Stimulated activated CD8-positive, alpha-beta memory T cell treated with anti-CD3 and anti-CD28 coated beads, Interleukin-15, amount 100 ng/mL, for 24 hours (primary cell): ENCODE results near the gene DTNB.
"Not testable (repeated sequence)": the region's sequence is repeated elsewhere in the genome, so short reads cannot be mapped to it uniquely, and the experiment has no call there.

Experiments
- DNase-seq: peaks from one replicate; pipeline ENCODE4 v3.0.0-alpha.2; 2020; ENCODE audit warnings: low read depth

Gene DTNB

DNA sequence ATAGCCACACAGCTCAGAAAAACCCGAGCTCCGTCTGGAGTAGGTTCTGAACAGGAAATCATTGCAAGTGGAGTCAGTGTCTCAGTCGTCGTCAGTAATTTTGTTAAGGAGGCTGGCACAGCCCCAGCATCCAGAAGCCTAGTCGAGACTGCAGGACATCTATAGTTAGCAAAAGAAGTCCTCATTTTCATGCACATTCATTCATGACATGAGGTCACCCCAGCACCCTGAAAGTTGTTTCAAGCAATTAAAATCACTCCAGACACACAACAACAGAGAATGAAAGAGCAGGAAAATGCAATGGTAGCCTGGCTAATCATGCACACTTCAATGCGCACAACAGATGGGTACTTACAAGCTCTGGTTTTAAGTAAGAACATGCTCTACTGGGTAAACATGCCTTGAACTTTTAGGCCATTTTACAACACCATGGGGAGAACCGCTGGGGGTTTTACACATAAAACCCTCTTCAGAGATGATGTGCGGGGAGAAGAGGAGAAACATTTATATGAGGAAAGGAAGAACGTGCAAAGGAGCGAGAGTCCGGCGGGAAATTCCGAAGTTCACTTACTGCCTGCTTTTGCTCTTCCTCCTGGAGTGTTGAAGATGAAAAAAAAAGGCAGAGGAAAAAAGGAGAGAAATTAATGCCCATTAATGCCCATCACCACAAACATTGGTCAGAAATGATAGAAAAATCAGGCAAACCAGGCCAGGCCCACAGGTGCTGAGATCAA, 254.3 kb downstream of the DTNB start:
- no peak for DNase-seq

DNA sequence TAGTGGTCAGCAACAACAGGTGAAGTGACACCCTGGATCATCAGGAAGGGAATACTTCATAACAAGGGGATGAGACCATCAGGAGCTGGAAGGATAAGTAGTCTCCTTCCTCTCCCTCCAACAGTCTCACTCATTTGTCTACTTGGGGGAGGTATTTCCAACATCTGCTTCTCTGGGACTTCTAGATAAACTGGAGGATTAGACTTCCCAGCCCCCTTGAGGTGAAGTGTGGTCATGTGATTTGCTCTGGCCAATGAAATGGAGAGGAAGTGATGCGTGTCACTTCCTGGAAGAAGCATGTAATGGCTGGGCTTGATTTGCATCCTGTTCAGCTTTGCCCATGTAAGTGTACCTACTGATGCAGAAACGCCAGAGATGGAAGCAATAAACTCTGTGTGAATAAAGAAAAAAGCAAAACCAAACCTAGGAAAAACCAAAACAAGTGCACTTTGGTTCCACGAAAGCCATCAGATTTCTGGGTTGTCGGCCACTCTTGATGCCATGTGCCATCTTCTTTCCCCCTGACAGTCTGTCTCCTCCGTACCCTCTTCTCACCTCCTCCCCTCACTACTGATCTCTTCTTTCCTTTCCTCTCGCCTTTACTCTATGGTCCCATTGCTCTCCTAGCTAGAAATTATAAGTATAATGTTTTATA, 255.5 kb downstream of the DTNB start:
- DNase-seq = no peak

DNA sequence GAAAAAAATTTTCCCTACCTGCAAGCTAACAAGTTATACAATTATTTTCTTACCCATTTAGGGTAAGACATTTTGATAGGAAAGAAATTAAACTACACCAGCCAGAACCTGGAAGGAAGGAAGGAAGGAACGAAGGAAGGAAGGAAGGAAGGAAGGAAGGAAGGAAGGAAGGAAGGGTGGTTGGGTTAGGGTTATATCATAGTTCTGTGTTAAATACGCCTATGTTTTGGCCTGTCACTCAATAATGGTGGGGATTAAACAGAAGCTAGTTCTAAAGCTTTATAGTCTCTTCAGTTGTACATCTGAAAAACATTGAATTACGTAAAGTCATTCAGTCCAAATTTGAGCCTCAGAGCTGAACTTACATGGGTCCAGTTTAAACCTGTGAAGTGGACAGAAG, 256.7 kb downstream of the DTNB start:
- DNase-seq = no peak

DNA sequence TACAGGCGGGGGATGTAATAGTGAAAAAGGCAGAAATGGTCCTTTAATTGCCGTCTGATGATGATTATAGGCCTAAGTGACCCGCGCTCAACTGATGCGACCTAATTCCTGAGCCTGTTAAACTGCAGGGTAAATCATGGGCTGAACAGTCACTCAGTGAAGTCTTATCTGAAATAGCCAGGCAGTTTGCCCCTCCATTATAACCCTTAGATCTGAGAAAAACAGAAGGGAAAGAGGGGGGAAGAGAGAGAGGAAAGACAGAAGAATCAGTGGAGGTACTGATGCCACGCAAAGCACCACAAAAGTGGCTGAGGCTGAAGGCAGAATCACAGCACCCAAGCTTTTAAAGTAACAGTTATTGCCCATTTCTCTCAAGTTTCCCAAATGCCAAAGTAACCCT, 258.6 kb downstream of the DTNB start:
- no peak for DNase-seq

DNA sequence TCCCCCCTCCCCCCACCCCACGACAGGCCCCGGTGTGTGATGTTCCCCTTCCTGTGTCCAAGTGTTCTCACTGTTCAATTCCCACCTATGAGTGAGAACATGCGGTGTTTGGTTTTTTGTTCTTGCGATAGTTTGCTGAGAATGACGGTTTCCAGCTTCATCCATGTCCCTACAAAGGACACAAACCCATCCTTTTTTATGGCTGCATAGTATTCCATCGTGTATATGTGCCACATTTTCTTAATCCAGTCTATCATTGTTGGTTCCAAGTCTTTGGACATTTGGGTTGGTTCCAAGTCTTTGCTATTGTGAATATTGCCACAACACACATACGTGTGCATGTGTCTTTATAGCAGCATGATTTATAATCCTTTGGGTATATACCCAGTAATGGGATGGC, 260.0 kb downstream of the DTNB start:
- DNase-seq = not testable (repeated sequence)

DNA sequence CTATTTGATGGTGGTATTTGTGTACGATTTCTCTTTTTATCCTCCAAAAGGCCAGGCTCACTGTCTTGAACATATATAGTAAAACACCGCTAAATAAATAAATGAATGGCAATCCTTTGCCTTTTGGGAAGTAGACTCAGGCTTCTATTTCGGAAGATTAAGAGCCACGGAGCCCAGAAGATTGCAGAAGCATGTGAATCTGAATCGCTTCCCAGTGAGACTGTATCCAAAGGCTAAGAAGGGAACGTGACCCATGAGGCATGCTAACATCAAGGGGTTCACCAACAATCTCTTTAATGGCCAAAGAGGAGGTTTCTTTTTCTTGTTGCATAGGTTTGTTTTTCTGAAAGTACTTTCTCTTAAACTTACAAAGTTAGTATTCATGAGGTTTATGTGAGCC, 261.6 kb downstream of the DTNB start:
- no peak for DNase-seq

DNA sequence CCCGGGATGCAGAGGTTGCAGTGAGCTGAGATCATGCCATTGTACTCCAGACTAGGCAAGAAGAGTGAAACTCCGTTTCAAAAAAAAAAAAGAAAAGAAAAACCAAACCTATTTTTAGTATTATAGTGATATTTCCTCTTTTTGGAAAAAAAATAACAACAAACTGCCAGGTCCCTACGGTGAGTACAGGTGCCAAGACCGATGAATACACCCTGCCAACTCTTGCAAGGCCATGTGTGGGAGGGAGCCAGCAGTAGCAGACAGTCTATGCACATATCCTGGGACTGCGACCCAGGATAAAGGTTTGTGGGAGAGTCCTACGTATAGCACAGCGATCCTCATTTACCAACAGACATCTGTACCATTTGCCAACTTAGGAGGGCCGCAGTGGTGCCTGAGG, 262.1 kb downstream of the DTNB start:
- DNase-seq = no peak

DNA sequence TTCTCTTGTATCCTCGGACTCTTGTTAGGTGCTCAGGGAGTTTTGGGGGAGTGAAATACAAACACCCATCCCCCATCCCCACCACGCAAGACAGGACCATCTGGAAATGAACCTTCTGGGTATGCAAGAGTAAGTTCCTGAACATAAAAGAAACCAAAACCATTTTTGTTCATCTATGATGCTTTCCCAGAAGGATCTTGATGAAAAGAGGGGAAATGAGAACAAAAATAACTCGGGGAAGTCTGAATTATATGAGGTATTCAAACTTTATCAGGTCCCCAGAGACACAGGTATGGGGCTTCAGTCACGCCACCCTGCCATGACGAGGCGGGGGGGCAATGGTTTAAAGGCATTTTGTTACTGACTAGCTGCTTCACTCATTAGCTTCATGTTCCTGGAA, 263.0 kb downstream of the DTNB start:
- DNase-seq = no peak

DNA sequence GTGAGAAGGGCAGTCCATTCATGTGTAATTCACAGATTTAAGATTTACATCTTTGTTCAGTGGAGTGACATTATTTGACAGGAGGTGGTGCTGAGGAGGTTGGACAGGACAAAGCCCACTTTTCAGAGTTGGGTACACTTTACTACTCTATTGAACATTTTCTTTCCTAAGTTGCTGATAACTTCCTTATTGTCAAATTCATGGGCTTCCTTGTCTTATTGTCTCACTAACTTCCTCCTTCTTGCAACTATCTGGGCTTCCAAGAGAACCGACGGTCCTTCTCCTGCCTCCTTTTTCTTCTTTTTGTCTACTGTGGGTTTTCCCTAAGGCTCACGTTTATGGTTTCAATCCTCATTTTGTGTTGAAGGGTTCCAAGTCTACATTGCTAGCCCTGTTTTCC, 263.9 kb downstream of the DTNB start:
- DNase-seq = no peak

DNA sequence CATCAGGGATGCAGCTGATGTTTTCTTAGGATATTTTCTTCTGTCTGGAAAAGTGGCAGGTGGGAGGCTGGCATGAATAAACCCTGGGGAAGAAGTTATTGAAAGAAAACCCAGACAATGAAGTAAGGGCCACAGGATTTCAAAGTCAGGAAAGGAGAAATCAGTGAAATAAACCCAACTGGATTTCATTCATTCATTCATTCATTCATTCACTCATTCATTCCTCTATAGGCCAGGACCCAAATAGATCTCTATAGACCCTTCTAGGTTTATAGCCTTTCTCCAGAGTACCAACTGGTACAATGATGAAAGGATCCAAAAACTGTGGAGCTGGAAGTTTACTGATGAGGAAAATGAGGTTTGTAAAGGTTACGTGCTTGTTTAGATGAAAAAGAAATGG, 264.3 kb downstream of the DTNB start:
- no peak for DNase-seq

DNA sequence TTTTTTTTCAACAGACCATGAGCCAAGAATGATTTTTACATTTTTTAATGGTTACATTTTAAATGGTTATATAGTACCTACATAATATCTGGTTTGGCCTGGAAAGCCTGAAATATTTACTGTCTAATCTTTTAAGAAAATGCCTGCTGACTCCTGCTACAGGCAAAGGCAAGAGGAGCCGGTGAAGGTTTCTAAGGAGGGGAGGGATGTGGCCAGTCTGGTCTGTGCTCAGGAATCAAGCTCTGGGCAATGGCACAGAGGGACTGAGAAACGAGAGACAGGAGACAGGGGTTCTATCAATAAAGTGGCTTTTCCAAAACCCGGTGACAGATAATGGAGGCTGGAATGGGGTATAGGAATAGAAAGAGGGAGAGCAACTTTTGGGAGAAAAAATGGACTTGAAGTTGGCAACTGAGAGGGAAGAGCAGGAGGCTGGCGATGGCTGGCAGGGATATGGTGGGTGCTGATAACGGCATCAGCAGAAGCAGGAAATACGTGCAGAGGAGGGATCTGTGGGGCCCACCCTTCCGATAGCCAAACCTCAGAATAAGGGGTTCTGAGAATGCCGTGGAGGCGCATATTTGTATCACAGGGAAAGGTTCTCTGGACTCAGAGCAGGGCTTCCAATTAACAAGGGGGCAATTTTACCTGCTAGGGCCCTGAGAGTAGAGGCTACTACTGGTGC, 267.6 kb downstream of the DTNB start:
- no peak for DNase-seq

DNA sequence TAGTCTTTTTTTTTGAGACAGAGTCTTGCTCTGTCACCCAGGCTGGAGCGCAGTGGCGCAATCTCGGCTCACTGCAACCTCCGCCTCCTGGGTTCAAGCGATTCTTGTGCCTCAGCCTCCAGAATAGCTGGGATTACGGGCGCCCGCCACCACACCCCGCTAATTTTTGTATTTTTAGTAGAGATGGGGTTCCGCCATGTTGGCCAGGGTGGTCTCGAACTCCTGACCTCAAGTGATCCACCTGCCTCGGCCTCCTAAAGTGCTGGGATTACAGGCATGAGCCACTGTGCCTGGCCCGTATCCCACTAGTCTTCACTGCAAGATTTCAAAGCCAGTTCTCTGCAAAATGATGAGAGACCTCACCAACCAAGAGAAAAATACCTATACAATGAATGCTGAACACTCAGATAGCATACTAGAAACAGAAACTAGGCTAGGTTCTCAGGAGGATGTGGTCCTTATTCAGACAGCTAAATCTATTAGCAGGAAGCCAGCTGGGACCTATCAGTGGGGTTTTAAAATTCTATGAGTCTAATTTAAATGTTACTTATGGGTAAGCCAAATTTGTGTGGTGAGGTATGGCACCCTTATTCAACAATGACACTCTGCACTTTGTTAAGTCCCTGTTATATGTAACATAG, 270.1 kb downstream of the DTNB start:
- not testable (repeated sequence) for DNase-seq

DNA sequence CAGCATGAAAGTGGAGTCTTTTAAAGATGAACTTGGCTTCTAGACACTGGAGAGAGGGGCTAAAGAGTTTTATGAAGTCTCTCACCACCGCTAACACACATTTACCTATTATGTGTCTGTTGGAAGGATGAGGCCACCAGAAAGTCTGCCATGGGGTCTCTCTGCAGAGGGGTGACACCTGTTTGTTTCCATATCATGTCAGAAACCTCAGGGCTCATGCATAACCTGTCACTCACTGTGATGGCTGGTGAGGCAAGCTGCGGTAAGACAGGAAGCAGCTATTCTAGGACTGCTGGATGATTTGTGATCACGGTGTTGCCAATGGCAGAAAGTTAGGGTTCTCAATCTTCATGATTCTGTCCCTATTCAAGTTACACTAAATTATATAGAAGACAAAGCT, 270.9 kb downstream of the DTNB start:
- DNase-seq = no peak

DNA sequence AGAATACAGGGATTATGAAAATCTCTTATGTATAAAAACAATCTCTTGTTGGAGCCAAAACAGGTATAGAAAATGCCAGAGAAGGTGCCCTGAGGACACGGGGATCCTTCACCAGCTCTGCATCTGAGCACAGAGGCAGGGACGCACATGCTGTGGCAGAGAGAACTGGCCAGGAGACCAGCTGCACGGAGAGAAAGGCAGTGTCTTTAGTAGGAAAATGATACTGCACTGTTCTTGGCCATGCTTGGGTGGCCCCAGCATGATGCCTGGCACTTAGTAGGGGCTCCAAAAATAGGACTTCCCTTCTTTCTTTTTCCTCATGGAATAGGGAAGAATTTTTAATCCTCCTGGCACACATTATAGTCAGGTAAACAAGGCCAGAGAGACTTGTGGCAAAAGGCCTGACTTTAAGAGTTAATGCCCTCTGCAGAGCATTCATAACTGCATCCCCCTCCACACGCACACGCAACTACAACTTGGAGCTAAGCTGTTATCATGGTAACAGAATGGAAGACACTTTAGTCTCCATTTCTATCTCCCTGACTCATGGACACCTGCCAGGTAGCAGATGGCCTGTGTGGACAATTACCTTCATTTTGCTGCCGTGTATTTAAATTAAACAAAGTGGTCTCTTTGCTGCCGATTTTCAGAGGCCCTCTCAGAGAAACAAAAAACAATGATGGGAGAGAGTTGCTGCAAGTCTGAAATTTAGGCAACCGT, 271.9 kb downstream of the DTNB start:
- no peak for DNase-seq

DNA sequence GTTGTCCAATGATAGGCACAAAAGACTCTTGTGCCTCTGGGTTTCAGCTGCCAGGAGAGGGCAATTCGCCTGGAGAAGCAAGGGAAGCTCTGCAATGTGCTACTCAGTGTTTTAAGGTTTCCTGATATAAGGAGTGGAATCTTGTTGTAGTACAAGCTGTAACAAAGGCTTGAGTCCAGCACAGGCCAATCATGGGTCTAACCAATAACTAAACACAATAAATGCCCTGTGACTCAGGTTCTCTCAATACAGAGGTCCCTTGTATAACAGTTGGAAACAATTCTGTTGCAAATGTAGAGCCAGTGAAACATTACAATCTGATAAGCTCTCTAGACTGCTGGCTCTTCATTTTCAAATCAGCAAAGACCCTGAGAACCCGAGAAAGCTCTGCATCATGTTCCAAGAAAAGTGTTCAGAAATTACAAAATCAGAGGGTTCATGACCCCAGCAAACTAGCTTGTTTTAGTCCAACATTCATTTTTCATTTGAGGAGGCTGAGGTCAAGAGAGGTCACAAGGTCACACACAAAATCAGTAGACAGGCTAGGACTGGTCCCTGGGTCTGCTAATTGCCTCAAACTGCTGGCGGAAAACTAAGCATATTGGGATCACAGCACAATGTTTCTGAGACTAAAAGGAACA, 272.7 kb downstream of the DTNB start:
- DNase-seq = no peak

DNA sequence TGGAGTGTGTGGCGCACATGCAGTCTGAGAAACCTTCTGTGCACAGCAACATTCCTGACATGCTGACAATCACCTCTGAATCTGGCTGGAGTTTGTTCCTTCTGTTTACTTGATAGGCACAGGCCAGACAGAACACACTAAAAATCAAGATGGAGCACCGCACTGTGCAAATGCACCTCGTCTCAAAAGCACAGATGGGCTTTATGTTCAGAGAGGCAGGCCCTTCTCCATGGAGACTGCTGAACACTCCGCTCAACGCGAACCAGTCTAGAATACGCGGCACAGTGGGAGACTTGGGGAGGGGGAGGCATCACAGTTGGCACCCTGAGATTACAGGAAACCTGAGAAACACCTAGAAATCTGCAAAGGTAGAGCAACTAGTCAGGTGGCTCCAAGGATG, 273.2 kb downstream of the DTNB start:
- DNase-seq = no peak

DNA sequence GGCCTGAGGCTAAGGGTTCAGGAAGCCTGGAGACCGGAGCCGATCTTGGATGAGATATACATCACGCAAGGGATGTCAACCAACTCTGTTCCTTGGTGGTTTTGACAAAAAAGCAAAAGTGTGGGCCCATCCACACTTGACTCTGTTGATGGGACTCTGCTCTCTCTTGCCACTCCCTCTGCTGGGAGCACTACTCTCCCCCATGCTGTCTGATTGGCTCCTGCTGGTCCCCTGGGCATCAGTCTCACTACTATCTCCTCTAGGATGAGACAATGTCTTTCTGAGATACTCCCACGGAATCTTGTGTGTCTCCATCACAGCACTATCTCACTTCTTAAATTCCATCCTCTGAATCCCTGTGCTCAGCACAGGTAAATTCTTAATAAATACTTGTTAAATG, 274.8 kb downstream of the DTNB start:
- DNase-seq = no peak

DNA sequence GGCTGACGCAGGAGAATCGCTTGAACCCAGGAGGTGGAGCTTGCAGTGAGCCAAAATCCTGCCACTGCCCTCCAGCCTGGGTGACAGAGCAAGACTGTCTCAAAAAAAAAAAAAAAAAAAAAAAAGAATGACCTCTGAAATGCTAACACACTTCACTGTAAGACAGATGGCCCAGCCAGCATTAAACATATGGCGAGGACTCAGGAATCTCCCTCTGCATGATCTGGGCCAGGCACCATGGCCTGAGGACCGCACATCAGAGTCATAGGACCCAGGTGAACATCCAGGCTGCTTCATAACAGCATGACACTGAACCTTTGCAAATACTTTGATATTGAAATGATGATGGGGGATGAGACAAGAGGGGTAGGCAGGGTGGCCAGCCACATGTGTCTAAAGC, 275.6 kb downstream of the DTNB start:
- no peak for DNase-seq

DNA sequence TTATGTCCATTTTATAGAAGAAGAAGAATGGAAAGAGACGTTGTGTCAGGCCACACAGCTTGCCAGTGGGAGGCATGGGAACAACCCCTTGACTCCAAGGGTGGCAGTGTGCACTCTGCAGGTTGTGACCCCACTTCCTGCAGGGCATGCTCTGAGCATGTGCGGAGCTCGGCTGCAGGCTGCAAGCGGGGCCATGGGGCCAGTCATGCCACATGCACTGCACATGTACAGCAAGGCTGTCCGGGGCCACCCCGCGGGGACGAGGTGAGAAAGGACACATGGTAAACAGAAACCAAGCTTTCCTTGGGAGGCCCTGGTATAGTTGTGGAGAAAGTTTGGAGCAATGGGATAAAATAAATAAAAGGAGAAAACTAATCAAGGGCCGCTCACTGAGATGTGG, 284.2 kb downstream of the DTNB start:
- no peak for DNase-seq

DNA sequence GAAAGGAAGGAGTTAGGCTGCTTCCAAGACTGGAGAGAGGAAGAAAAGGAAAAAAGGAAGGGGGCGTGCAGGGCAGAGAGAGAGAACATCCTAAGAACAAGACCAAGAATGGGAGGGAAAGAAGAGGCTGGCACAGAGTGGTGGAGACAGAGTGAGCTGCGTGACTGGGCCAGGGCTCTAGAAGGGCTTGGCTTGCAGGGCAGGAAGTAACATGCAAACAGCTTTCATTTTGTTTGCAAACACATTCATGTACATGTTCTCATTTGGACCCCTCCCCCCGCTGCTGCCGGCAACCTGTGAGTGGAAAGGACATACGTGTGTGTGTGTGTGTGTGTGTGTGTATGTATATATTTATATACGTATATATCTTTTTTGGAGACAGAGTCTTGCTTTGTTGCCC, 284.9 kb downstream of the DTNB start:
- DNase-seq = no peak

DNA sequence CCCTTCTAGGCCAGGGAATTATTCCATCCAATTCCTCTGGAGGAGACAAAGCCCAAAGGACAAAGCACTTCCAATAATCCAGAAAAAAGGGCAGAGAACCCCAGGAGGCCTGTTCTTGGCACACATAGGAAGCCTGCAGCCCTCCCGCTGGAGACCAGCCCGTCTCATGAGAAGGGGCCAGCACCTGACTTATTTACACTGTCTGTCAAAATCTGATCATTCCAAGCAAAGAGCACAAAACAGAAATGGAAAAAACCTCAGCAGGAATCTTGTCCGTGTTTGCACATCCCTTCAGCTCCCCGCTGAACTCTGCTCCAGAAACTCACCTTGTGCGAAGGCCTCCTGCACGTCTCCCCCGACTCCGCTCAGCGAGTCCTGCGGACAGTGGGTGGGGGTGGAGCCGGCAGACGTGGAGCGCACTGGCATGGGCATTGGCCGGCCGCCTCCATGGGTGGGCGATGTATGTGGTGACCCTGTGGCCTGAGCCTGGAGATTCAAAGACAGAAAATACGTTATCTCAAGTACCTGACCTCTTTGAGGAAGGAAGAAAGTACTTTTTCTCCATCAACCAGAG, 285.4 kb downstream of the DTNB start:
- no peak for DNase-seq
